RWPE1 (cell line): ENCODE results near the gene RPL21.

Source experiments
- CTCF ChIA-PET: fragments of 350-600 bp; sonication (Branson Sonifier 250); formaldehyde crosslinking; extraction: SDS; loops from one replicate; lab custom pipeline; 2021; lab: Yijun Ruan, JAX
- POLR2A ChIA-PET: fragments of 400-600 bp; formaldehyde crosslinking; extraction: SDS; loops from one replicate; lab custom pipeline; 2020; ENCODE audit warnings: antibody characterized with exemption; ENCODE audit not compliant: low non-redundant PET; lab: Yijun Ruan, JAX
- DNase-seq: peaks from one replicate; pipeline ENCODE4 v3.0.0; 2012; ENCODE audit warnings: low spot score
- H3K27ac ChIP-seq: fragments of 450-650 bp; 2 replicates; pipeline ENCODE4 v1.5.1; 2017
- TF ChIP-seq, protein P1 (sequence below): fragments of 450-650 bp; conservative IDR thresholded peaks from 2 replicates; pipeline ENCODE4 v1.5.1; 2017; ENCODE audit warnings: low read depth, mild to moderate bottlenecking

The RPL21 gene

DNA sequence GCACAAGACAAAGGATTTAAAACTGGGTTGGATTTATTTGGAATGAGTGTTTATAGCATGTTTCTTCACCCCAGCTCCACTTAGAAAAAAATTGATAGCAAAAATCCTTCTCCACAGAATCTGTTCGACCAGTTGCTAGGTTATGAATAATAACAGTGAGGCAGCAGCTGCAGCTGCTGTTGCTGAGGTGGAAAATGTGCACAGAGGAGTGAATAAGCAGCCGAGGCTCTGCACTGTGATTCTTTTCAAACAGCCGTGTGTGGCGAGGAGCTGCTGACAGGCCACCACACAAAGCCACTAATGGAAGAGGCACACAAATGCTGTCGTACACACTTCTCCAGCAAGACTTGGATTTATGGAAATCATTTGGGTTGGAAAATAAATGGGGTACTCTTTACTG lies 12.8 kb downstream of the RPL21 start:
- TF ChIP-seq, protein P1, sequence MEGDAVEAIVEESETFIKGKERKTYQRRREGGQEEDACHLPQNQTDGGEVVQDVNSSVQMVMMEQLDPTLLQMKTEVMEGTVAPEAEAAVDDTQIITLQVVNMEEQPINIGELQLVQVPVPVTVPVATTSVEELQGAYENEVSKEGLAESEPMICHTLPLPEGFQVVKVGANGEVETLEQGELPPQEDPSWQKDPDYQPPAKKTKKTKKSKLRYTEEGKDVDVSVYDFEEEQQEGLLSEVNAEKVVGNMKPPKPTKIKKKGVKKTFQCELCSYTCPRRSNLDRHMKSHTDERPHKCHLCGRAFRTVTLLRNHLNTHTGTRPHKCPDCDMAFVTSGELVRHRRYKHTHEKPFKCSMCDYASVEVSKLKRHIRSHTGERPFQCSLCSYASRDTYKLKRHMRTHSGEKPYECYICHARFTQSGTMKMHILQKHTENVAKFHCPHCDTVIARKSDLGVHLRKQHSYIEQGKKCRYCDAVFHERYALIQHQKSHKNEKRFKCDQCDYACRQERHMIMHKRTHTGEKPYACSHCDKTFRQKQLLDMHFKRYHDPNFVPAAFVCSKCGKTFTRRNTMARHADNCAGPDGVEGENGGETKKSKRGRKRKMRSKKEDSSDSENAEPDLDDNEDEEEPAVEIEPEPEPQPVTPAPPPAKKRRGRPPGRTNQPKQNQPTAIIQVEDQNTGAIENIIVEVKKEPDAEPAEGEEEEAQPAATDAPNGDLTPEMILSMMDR, result no peak
- no peak overlapping the region for H3K27ac ChIP-seq
- ChIA-PET POLR2A (no interaction called here), CTCF (interaction anchor here (0.7 kb wide), 1 partner anchor 413 kb away, joined by 4 read pairs; no protein-coding TSS in a partner anchor)
- DNase-seq, result no peak

DNA sequence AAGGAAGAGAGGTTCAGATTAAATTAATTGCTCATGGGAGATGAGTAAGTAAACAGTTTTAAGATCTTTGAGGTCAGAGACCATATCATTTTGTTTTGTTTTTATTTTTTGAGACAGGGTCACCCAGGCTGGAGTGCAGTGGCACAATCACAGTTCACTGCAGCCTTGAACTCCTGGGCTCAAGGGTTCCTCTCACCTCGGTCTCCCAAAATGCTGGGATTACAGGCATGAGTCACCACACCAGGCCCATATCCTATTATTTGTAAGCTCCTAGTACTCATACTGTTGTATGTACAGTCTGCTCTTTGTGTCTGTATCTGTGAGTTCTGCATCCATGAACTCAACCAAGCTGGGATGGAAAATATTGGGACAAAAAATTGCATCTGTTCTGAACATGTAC lies 13.3 kb downstream of the RPL21 start:
- H3K27ac ChIP-seq, result no peak overlapping the region
- ChIA-PET POLR2A (no interaction called here), CTCF (no interaction called here)
- DNase-seq, result no peak
- TF ChIP-seq, protein P1, result no peak

DNA sequence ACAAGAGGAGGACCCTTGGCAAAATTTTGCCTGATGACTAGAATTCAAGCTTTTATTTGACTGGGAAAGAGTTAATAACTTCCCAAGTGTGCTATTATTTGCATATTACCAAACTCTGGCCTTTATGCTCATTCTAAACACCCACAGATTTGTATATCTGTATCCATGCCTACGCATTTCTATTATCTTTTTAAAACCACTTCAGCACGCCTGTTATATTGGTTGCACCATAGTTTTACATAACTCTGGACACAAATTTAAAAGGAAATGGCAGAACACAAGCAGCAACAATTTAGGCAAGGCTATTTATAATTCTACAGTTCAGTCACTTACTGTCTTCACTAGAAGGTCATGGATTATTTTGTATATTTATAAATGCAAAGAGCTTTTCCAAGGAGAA lies 15.6 kb downstream of the RPL21 start:
- no peak for DNase-seq
- TF ChIP-seq, protein P1, result no peak
- ChIA-PET CTCF (interaction anchor here (0.6 kb wide), 2 partner anchors 68 to 681 kb away, joined by 3 read pairs; no protein-coding TSS in a partner anchor), POLR2A (no interaction called here)
- no peak overlapping the region for H3K27ac ChIP-seq

DNA sequence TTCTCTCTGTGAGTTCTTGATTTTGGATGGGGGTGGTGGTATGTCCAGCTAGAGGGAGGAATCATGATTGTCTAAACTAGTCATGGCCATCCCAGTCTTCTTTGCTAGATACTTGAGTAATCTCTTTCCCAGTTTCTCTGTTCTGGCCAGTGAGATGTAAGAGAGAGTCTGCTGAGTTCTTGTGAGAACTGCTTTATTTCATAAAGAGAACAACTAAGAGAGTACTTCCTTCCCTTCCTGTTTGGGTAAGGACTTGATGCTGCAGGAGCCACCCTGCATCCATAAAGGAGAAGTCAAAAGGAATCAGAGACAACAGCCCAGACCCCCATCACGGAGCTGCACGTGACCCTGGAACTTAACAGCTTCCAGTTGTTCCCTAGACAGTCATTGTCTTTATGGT lies 16.2 kb downstream of the RPL21 start:
- no peak overlapping the region for H3K27ac ChIP-seq
- DNase-seq, result no peak
- ChIA-PET POLR2A (no interaction called here), CTCF (no interaction called here)
- TF ChIP-seq, protein P1, result no peak

DNA sequence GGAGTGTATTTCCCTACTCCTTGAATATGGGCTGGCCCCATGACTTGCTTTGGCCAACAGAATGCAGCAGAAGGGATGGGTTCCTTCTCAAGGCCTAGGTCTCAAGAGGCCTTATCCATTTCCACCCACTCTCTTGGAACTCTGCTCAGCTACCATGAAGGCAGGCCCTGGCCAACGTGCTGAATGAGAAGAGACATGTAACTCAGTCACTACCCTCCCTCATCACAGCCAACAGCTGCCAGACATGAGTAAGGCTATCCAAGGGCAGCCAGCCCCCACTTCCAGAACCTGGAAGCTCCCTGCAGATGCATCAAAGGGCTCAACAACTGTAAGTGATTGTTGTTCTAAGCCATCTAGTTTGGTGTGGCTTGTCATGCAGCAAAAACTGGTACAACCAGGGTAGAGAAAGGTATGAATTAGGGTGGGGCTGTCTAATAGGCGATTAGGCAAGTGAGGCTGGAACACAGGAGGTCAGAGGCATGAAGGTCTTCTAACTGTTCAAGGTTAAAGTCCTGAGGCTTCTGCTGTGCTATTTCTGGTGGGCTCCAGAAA lies 17.8 kb downstream of the RPL21 start:
- ChIA-PET CTCF (no interaction called here), POLR2A (no interaction called here)
- H3K27ac ChIP-seq, result no peak overlapping the region
- TF ChIP-seq, protein P1, result no peak
- DNase-seq, result no peak

DNA sequence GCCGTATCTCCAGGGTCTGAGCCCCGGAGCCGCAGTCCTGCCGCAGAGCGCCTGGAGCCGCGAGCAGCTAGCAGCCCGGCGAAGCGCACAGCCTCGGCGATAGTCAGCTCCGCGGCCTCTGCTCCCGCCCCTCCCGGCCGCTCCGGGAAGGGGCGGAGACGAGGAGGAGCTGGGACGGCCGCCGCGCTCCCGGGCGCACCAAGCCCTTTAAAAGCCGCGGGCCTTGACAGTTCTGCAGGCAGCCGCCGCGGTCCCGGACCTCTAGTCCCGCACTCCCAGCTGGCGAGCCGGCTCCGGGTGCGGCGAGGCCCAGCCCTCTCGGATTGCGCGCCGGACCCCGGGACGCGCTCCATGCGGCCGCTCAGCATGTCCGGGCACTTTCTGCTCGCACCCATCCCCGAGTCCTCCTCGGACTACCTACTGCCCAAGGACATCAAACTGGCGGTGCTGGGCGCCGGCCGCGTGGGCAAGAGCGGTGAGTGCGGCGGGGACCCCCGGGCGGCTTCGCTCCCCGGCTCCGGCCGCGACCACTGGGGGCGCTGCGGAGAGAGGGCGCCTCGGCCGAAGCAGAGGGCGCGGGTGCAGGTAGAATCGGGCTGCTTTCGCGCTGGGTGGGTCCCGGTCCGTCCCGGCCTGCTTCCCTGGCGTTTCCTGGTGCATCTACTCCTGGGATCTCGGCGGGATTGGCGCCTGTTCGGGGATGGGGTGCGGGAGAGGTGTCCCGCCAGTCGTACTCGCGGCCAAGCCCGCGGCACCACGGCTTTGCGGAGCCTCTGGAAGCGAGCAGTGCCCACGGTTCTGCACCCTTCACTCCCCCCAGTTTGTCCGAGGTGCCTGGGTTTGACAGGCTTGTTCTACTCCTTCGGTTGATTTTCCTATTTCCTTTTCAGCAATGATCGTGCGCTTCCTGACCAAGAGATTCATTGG lies 19.5 kb downstream of the RPL21 start, which contains the start of gene RASL11A:
Gene RASL11A, plus strand, starts transcription at position 237 of the 927 bp plus-strand sequence. Its CDS starts 115 bp downstream, at position 352.
- POLR2A ChIA-PET, result interaction anchor here (0.6 kb wide), 1 partner anchor 14 kb away, joined by 3 read pairs; no protein-coding TSS in a partner anchor

More for the DNA sequence above, 19.5 kb downstream of the RPL21 start, which contains the start of gene RASL11A:
- DNase-seq, result peak; percentile 62
- H3K27ac ChIP-seq, result peak within 1 kb of the TSS; percentile 67
- CTCF ChIA-PET, result interaction anchor here (0.6 to 1.5 kb wide), 9 partner anchors 9 to 286 kb away, joined by 3 to 9 read pairs (median 3); partner anchors contain the start of gene RPL21
- TF ChIP-seq, protein P1, result peak; percentile 92
